Panc1 (cell line): Measurements from ENCODE around the gene HRCT1. TPM values are rescaled to one million over a fixed set of nuclear protein-coding genes. Genes with fewer than 3 reads are reported as not detected.

Experiments
- ATAC-seq: fragments of 200-7000 bp; cut with Tn5 transposase; 2 replicates; pipeline ENCODE4 v1.9.1; 2020; ENCODE audit warnings: mild to moderate bottlenecking, moderate library complexity
- BruUV-seq: library from RNA; stranded (reverse); fragments of 400-500 nt; replicated peaks from 2 replicates; lab custom pipeline; 2021; lab: Mats Ljungman, UMichigan
- CTCF ChIA-PET: fragments of 300-600 bp; sonication (Branson Sonifier 250); formaldehyde crosslinking; loops from one replicate; lab custom pipeline; 2022; ENCODE audit warnings: antibody characterized with exemption; lab: Charles Lee
- POLR2A ChIA-PET: fragments of 300-600 bp; sonication (Branson Sonifier 250); formaldehyde crosslinking; loops from one replicate; lab custom pipeline; 2022; ENCODE audit warnings: antibody characterized with exemption; lab: Charles Lee
- DNase-seq: peaks from one replicate; pipeline ENCODE4 v3.0.0-alpha.2; 2010; ENCODE audit warnings: low read depth, low spot score
- H3K27ac ChIP-seq: 2 replicates; pipeline ENCODE4 v1.5.1; 2011; ENCODE audit warnings: mild to moderate bottlenecking, low read length, inconsistent platforms
- H3K27me3 ChIP-seq: fragments of 200-500 bp; sonication (Bioruptor generic); 2 replicates; pipeline ENCODE4 v1.6.0; 2014; ENCODE audit warnings: low read length, inconsistent platforms; ENCODE audit not compliant: control insufficient read depth, insufficient read depth
- H3K36me3 ChIP-seq: fragments of 200-500 bp; sonication (Bioruptor generic); 2 replicates; pipeline ENCODE4 v1.5.1; 2014; ENCODE audit warnings: inconsistent platforms, mild to moderate bottlenecking, low read length, moderate library complexity; ENCODE audit not compliant: control insufficient read depth, insufficient read depth
- H3K4me1 ChIP-seq: 2 replicates; pipeline ENCODE4 v1.5.1; 2011; ENCODE audit warnings: inconsistent platforms, mild to moderate bottlenecking, low read length, moderate library complexity; ENCODE audit not compliant: control insufficient read depth, insufficient read depth
- H3K4me3 ChIP-seq, 2 experiments: 2 replicates each; pipeline ENCODE4 v1.5.1; 2011 to 2012; ENCODE audit warnings: low read depth in 2 of 2, low read length in 2 of 2, mild to moderate bottlenecking in 2 of 2, inconsistent platforms in 1 of 2, moderate library complexity in 1 of 2
- H3K9me3 ChIP-seq: fragments of 200-500 bp; sonication (Bioruptor generic); 2 replicates; pipeline ENCODE4 v1.5.1; 2014; ENCODE audit warnings: low read depth, mild to moderate bottlenecking, inconsistent platforms, low read length, moderate library complexity; ENCODE audit not compliant: control insufficient read depth, insufficient read depth
- POLR2AphosphoS5 ChIP-seq: IDR thresholded peaks from 2 replicates; pipeline ENCODE4 v1.6.1; 2012; ENCODE audit warnings: mild to moderate bottlenecking, low read depth, low read length, moderate library complexity
- REST ChIP-seq, 2 experiments: IDR thresholded peaks; 2 replicates each; pipeline ENCODE4 v1.6.1; 2011 to 2012; ENCODE audit warnings: low read depth in 2 of 2, control low read depth in 1 of 2, low read length in 1 of 2, mild to moderate bottlenecking in 1 of 2, moderate library complexity in 1 of 2; ENCODE audit not compliant: insufficient read depth in 1 of 2
- SIN3A ChIP-seq: IDR thresholded peaks from 2 replicates; pipeline ENCODE4 v1.6.1; 2012; ENCODE audit warnings: low read depth, mild to moderate bottlenecking, low read length, moderate library complexity, borderline replicate concordance; ENCODE audit not compliant: insufficient read depth
- TCF7L2 ChIP-seq: IDR thresholded peaks from 2 replicates; pipeline ENCODE4 v1.6.1; 2011; ENCODE audit warnings: mild to moderate bottlenecking, low read depth, low read length, inconsistent platforms
- in situ Hi-C: cut with HindIII; loops from 2 replicates; pipeline ENCODE4 v1.10.0; 2016; ENCODE audit warnings: low sequenced_read_pairs, low pct_unique_long_range_greater_than_20kb
- intact Hi-C: fragments of 100-400 bp; cut with micrococcal nuclease; formaldehyde crosslinking; loops from one replicate; pipeline ENCODE4 v1.10.0; 2022; ENCODE audit not compliant: unreplicated experiment
- total RNA-seq: library from RNA; stranded (reverse); gene quantifications from one replicate; pipeline ENCODE4 v1.2.1, GENCODE V29; 2021; ENCODE audit not compliant: unreplicated experiment
- TF ChIP-seq, protein P1 (sequence below): fragments of 450-650 bp; IDR thresholded peaks from 2 replicates; pipeline ENCODE4 v1.5.1; 2017; ENCODE audit warnings: mild to moderate bottlenecking

The HRCT1 gene
- total RNA-seq, 1 experiment from 2014 or later, result not detected

GRCh38 chr9:35954942-35955546 is 49.0 kb downstream of the HRCT1 start:
- DNase-seq (peak; percentile 48), ATAC-seq (peak; percentile 94)
- CTCF ChIA-PET, result interaction anchor here (0.6 to 3.0 kb wide), 5 partner anchors 66 to 212 kb away, joined by 3 to 25 read pairs (median 5); no protein-coding TSS in a partner anchor
- no peaks in the 10 kb centered on the region for H3K4me1 ChIP-seq
- no peak overlapping the region for H3K4me3 ChIP-seq
- no peak overlapping the region for H3K27ac ChIP-seq
- TF ChIP-seq POLR2AphosphoS5, result no peak
- TF ChIP-seq, protein P1, sequence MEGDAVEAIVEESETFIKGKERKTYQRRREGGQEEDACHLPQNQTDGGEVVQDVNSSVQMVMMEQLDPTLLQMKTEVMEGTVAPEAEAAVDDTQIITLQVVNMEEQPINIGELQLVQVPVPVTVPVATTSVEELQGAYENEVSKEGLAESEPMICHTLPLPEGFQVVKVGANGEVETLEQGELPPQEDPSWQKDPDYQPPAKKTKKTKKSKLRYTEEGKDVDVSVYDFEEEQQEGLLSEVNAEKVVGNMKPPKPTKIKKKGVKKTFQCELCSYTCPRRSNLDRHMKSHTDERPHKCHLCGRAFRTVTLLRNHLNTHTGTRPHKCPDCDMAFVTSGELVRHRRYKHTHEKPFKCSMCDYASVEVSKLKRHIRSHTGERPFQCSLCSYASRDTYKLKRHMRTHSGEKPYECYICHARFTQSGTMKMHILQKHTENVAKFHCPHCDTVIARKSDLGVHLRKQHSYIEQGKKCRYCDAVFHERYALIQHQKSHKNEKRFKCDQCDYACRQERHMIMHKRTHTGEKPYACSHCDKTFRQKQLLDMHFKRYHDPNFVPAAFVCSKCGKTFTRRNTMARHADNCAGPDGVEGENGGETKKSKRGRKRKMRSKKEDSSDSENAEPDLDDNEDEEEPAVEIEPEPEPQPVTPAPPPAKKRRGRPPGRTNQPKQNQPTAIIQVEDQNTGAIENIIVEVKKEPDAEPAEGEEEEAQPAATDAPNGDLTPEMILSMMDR, result peak; percentile 92
- H3K36me3 ChIP-seq, result no peaks in the 10 kb centered on the region
- POLR2A ChIA-PET, result interaction anchor here (0.6 kb wide), 1 partner anchor 264 kb away, joined by 13 read pairs; no protein-coding TSS in a partner anchor
- H3K27me3 ChIP-seq, result peaks cover 18% of the 10 kb centered on the region
- intact Hi-C loops, result loop anchor here (2.0 kb wide), 1 partner anchor 68 kb away; no protein-coding TSS in a partner anchor
- H3K9me3 ChIP-seq, result no peaks in the 10 kb centered on the region
- in situ Hi-C loops, result no loop called here
- no TSS peak for BruUV-seq

- CTCF ChIA-PET, result interaction anchor here (0.7 to 3.0 kb wide), 4 partner anchors 52 to 142 kb away, joined by 5 to 25 read pairs (median 6); no protein-coding TSS in a partner anchor
- H3K36me3 ChIP-seq, result no peaks in the 10 kb centered on the region
- no peak overlapping the region for H3K4me3 ChIP-seq
- no peaks in the 10 kb centered on the region for H3K4me1 ChIP-seq
- no peak for DNase-seq
- H3K9me3 ChIP-seq, result no peaks in the 10 kb centered on the region
- H3K27me3 ChIP-seq, result peaks cover 18% of the 10 kb centered on the region
- ATAC-seq, result no peak
- intact Hi-C loops (no loop called here), in situ Hi-C loops (no loop called here)
- no peak overlapping the region for H3K27ac ChIP-seq
- no TSS peak for BruUV-seq
- POLR2A ChIA-PET, result no interaction called here
- TF ChIP-seq REST (IDR thresholded peaks at IDR 0.05; ENCODE audit: insufficient read depth in 1 of 2, low read depth in 2 of 2, low read length in 1 of 2), result no peak
- TF ChIP-seq, protein P1, result no peak
- no peak for TF ChIP-seq POLR2AphosphoS5
- no peak for TF ChIP-seq SIN3A
- TF ChIP-seq TCF7L2, result no peak
Measured at GRCh38 chr9:35956651-35957050, 50.6 kb downstream of the HRCT1 start.

Other genes with a start within 250 kb of the HRCT1 start
- 29,896 TPM for gene RMRP, start 248.2 kb upstream of the HRCT1 start, total RNA-seq
- 39.9 TPM for gene CCDC107, start 247.9 kb upstream of the HRCT1 start, total RNA-seq
- 34.0 TPM for gene ARHGEF39, start 241.0 kb upstream of the HRCT1 start, total RNA-seq
- gene CA9, start 232.3 kb upstream of the HRCT1 start, total RNA-seq, result 0.31 TPM
- gene TPM2, start 216.3 kb upstream of the HRCT1 start, total RNA-seq, result 544 TPM
- 347 TPM for gene TLN1, start 174.0 kb upstream of the HRCT1 start, total RNA-seq
- 67.0 TPM for gene CREB3, start 173.5 kb upstream of the HRCT1 start, total RNA-seq
- 109 TPM for gene GBA2, start 157.0 kb upstream of the HRCT1 start, total RNA-seq
- 43.3 TPM for gene RGP1, start 156.9 kb upstream of the HRCT1 start, total RNA-seq
- gene MSMP, start 151.9 kb upstream of the HRCT1 start, total RNA-seq, result 1.4 TPM
- 12.2 TPM for gene NPR2, start 114.6 kb upstream of the HRCT1 start, total RNA-seq
- gene SPAG8, start 93.9 kb upstream of the HRCT1 start, total RNA-seq, result 0.90 TPM
- gene HINT2, start 91.2 kb upstream of the HRCT1 start, total RNA-seq, result 75.6 TPM
- not detected for gene FAM221B, start 77.5 kb upstream of the HRCT1 start, total RNA-seq
- gene TMEM8B, start 77.0 kb upstream of the HRCT1 start, total RNA-seq, result 7.9 TPM
- gene OR13J1, start 35.8 kb upstream of the HRCT1 start, total RNA-seq, result not detected
- not detected for gene SPAAR, start 3.3 kb downstream of the HRCT1 start, total RNA-seq
- gene OR2S2, start 52.0 kb downstream of the HRCT1 start, total RNA-seq, result not detected
- 13.2 TPM for gene RECK, start 130.7 kb downstream of the HRCT1 start, total RNA-seq
- 4.9 TPM for gene GLIPR2, start 230.5 kb downstream of the HRCT1 start, total RNA-seq